H1 (cell line): Measurements from ENCODE around the gene HSPBP1. TPM values are rescaled to one million over a fixed set of nuclear protein-coding genes. Genes with fewer than 3 reads are reported as not detected.

Source experiments
- CTCF ChIP-seq, 3 experiments: IDR thresholded peaks; 1 replicate in 2 of 3; 2 replicates in 1 of 3; pipeline versions ENCODE4 v1.5.1 to v1.6.1; 2011; ENCODE audit warnings: low read length in 3 of 3, mild to moderate bottlenecking in 3 of 3, inconsistent platforms in 2 of 3, low read depth in 1 of 3, moderate library complexity in 1 of 3; ENCODE audit not compliant: insufficient read depth in 1 of 3; ENCODE audit errors: control extremely low read depth in 1 of 3
- polyA plus RNA-seq, 7 experiments: library from polyadenylated mRNA; depleted of rRNA in 3 of 7; stranded (reverse) in 5 of 7; unstranded in 2 of 7; fragments of >200 nt in 5 of 7; fragments of 200-250 nt in 2 of 7; gene quantifications; 1 replicate in 5 of 7; 2 replicates in 1 of 7; 4 replicates in 1 of 7; pipeline versions ENCODE4 v1.2.1 to v1.2.3, GENCODE V29; 2011 to 2013; ENCODE audit warnings: missing spikeins in 2 of 7, mixed read lengths in 2 of 7
- total RNA-seq: library from RNA; stranded (reverse); fragmentation: NEBNext Ultra II Directional; extraction: Animal tissue kit (Norgen Biotek cat#: 25700); gene quantifications from 2 replicates; pipeline ENCODE4 v1.2.1, GENCODE V29; 2021

HSPBP1 gene
- total and polyA plus RNA-seq, 2 of the 8 experiments (the other 6 are each of a cell fraction or from before 2014, with no cell fraction given): 63.4 to 100 TPM

GRCh38 chr19:55265723-55266386 lies 14.1 kb downstream of the HSPBP1 start (continued):
- no peak for TF ChIP-seq CTCF (IDR thresholded peaks at IDR 0.05; ENCODE audit: control extremely low read depth in 1 of 3, insufficient read depth in 1 of 3, low read depth in 1 of 3, low read length in 3 of 3)
